ENCODE results near the gene PHLPP1.
"Not testable (repeated sequence)": the region's sequence is repeated elsewhere in the genome, so short reads cannot be mapped to it uniquely, and the experiment has no call there.

The PHLPP1 gene

DNA sequence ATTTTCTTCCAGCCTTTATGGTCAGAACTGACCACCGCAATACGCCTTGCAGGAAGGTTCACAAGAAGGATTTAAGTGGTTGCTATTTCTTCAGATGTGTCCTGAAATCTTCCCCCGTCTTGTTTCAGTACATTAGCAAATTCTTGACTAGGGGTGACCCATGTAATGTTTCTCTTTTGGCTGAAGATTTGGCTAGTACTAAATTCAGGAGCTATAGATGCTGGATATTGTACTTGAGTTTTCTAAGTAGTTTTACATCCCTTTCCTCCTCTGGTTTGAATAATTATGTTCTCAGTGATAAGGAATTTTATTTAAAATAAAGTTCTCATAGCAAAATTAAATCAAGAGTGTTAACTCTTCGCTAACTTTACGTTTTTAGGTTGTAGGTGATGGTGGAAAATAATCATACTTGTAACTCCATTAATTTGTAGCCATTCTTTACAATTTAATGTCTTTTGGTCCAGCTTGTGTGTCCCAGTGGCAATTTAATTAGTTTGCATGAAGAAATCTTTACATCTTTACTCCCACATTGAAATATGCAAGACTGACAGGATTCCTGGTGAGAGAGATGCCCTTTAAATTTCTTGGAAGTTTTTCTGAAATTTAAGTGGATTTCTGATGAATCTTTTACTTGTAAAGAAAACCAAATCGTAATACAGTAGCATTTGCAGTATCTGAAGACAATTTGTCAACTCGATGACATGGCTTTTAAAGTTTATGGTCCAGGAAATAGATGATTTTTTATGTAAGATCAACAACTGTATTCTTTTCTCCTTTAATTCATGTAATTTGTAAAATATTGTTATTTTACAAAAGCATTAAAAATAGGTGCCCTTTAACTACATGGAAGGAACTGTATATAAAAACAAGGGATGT, 2.8 kb downstream of the PHLPP1 start:
- no peak for DNase-seq

- DNase-seq: no peak
These were observed 4.7 kb downstream of the PHLPP1 start for GRCh38 chr18:62720048-62720447.

- DNase-seq: no peak
These were observed 5.6 kb downstream of the PHLPP1 start for GRCh38 chr18:62720766-62721613.

DNA sequence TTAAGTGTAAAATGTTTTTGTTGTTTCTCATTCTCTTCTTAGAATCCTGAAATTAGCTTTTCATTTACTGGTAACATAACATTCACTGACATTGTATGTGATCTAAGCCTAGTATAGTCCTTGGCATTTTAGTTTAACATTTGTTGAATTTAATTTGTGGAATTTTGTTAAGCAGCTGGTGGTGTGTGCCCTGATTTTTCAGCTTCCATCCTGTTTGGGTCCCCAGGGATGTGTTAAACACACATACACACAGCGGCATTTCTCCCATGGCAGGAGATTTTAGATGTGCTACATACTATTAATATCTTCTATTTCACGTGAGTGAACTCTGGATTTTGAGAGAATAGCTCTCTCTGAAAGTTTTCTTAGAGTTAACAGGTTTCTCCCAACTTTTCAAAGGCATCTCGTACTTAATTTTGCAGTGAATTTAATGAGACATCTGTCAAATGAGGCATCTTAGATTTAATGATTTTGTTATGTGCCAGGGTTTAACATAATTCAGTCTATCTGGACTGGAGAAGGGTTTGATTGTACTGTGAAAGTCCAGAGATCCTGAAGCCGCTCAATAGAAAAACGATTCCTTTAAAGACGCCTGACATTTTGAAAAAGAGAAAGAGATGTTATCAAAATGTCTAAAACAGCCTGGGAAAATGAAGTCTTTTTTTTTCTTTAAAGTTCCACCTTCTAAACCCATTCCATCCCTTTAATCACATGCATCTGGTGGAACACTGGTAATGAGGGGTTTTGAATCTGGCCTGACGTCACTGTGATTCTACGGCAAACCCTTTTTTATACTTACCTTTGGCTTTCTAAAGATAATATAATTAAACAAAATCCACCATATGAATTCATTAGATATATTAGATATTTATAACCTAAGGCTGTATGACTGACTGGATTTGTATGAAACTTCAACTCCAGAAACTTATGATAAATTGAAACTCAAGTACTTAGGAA, 6.8 kb downstream of the PHLPP1 start:
- DNase-seq: no peak

DNA sequence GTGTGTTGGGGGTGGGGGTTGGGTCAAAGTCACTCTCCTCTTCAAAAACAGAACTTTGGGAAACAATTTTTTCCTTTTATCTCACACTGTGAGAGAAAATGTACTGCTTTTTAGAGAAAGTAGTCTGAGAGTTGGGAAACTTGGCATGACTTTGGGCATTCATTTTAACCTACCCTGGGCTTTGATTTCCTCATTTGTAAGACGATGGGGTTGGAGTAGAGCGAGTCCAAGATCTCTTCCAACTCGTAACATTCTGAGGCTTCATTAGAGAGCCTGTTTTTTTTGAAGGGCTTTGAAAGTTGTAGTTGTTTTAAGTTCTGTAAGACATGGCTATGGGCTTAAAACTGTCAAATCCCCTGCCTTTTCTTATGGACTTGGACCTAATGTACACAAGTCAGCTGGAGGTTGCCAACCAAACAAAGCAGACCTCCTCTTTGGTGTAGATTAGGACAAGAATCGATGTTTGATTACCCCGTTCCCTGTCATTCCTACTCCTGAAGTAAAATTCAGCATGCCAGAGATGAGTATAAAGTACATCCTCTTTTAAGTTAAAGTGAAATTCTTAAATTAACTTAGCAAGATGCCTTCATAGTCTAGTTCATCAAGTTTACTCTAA, 8.4 kb downstream of the PHLPP1 start:
- DNase-seq: no peak

DNA sequence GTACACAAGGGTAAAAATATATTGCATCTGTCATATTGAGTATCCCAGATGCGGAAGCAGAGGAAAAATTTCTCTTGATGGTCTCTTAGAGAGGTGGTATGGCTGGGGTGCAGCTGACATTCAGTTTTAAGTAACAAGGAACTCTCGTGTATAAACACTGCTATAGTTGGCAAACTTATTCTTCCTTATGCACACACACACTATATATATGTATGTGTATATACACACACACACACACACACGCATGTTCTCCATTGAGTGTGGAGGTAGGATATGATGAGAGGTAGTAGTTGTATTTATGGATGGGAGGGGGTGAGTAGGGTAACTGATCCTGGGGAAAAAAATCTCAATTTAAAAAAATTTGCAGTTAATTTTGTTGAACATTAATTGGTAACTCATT, 10.6 kb downstream of the PHLPP1 start:
- DNase-seq: no peak

DNA sequence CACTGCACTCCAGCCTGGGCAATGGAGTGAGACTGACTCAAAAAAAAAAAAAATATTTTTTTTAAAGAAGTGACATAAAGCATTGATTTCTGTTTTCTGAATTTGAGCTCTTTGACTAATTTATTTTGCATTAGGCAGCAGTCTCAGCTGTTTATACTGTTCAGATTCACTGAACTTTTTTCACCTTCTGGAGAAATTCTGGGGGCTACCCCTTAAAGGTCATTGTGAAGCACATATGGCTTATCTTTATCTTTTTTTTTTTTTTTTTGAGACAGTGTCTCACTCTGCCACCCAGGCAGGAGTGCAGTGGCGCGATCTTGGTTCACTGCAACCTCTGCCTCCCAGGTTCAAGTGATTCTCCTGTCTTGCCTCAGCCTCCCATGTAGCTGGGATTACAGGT, 12.9 kb downstream of the PHLPP1 start:
- DNase-seq: no peak

GRCh38 chr18:62729487-62730386, 14.4 kb downstream of the PHLPP1 start:
- DNase-seq: no peak

DNA sequence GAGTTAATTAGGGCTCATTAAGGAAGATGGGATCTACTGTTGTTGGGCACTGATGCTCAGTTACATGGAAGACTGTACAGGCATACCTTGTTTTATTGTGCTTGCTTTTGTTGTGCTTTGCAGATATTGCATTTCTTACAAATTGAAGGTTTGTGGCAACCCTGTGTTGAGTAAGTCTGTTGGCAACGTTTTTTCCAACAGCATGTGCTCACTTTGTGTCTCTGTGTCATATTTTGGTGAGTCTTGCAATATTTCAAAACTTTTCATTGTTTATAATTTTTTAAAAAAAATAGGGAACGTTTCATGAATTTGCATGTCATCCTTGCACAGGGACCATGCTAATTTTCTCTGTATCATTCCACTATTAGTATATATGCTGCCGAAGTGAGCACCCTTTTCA, 15.6 kb downstream of the PHLPP1 start:
- DNase-seq: peak; percentile 68

- DNase-seq: peak; percentile 27
These were observed 17.3 kb downstream of the PHLPP1 start for GRCh38 chr18:62732617-62733016.

DNA sequence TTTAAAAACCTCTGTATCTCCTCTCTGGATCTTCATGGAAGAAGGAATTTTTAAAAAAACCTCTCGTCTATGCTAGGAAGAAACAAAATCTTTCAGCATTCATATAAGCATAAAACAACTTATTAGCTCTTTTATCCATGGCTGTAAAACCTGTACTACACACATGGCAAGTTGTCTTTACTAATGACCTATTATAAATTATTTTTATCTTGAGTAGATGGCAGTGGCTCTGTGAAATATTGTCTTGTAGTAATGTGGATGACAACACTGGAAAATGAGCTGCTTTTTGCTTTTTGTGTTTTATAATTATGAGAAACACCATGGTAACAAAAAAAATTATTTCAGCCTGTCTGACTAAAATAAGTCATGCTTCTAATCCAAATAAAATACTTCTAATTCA, 18.9 kb downstream of the PHLPP1 start:
- no peak for DNase-seq

DNA sequence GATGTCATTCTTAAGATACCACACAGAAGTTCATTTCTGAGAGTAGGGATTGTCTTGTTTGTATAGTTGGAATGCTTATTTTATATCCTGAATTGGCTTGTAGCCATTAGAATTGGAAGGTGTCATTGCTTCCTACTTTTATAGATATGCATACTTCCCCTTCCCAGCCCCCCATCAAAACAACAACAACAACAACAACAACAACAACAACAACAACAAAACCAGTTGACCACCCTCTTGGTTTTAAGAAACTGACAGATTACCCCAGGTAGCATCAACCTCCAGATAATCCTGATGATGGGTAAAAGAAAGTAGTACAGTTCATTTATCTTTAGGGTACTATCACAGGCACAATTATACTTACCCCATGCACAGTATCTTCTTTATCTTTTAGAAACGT, 20.0 kb downstream of the PHLPP1 start:
- no peak for DNase-seq

DNA sequence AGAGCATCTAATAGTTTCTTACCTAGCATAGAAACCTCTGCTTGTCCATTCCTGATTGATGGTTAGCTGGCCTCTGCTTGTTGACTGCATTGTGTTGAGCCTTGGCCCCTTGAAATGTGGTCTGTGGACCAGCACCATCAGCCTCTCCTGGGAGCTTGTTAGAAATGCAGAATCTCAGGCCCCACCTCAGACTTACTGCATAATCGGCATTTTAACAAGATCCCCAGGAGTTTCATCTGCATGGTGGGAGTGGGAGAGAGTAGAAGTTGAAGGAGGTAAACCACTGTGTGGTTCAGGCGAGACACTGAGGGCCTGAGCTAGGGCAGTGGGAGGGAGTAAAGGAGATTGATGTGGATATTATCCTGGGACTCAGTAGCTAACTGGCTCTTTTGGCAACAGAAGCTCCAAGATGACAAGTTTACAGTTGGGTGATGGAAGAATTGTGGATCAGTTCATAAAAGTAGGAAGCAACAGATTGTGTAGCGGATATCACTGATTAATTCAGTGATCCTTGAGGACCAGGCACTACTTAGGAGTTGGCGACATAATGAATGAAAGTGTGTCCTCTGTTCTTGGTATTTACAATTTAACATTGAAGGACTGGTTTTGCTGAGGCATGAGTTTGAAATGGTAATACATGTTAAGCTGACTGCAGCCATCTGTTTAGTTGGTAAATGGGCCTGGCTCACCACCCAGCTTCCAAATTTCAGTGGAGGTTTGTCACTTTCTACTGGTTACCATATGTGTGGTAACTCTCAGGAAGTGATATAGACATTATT, 20.9 kb downstream of the PHLPP1 start:
- DNase-seq: no peak

GRCh38 chr18:62737241-62737873, 22.0 kb downstream of the PHLPP1 start:
- no peak for DNase-seq

DNA sequence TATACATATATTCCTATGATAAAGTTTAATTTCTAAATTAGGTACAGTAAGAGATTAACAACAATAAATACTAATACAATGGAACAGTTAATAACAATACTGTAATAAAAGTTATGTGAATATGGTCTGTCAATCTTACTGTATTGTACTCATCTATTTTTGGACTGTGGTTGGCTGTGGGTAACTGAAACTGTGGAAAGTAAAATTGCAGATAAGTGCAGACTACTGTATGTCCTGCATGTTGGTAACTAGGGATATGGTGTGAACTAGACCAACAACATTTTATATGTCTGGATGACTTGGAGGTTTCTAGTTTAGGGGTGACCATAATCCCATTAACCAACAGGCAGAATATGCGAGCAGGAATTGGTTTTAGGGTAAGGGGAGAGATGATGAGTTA, 23.3 kb downstream of the PHLPP1 start:
- DNase-seq: no peak

DNA sequence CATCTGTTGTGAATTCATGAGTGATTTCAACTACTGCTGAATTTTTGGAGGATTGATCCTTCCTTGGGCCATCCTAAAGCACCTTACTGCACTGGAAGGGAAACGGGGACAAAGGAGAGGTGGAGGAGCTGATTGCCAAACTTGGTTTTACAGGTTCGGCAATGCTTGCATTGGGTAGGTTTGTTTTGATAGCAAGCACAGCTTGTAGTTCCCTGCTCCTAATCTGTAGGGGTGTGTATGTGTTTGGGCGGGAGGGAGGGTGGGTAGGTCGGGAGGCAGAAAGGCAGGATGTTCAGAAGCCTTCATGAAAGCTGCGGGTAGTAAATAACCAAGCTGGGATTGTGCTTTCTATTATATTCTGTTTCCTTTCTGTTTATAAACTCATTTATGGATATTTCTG, 24.6 kb downstream of the PHLPP1 start:
- no peak for DNase-seq

- DNase-seq: not testable (repeated sequence)
These were observed 25.3 kb downstream of the PHLPP1 start for GRCh38 chr18:62740650-62741049.

DNA sequence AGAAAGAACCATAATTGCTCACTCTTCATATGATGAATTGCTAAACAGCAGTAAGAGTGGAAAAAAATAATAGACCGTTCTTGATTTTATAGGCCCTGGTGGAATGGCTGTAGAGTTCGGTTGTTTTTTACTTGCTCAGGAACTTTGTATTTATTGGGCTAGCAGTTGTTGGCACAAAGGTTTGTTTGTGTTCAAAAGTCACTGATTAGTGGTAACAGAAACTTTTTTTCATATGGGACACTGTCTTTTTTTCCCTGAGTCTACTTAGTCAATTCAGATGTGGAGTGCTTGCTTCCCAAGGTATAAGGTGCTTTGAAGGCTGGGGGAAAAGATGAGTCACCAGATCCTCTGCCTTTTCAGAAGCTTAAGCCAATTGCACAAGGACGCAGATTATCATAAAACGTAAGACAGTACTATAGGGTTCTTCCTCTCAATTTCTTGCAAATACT, 25.8 kb downstream of the PHLPP1 start:
- DNase-seq: peak; percentile 22

- no peak for DNase-seq
These were observed 26.2 kb downstream of the PHLPP1 start for GRCh38 chr18:62741584-62741983.
